ENCODE data around the gene RGMA. TPM values are rescaled to one million over a fixed set of nuclear protein-coding genes. Genes with fewer than 3 reads are reported as not detected.

The RGMA gene
- total RNA-seq, 1 donor from 2014 or later = 6.2 TPM

- H3K4me3 ChIP-seq (ENCODE audit: insufficient read depth, low read depth, low read length) = no peak overlapping the region
- H3K9ac ChIP-seq (ENCODE audit: low read length) = no peak overlapping the region
- H4K20me1 ChIP-seq (ENCODE audit: insufficient read depth, low read length) = peaks cover 90% of the 10 kb centered on the region
- no peak for TF ChIP-seq EZH2 (IDR thresholded peaks at IDR 0.05; ENCODE audit: insufficient read depth, low read length)
- TF ChIP-seq, protein P1, sequence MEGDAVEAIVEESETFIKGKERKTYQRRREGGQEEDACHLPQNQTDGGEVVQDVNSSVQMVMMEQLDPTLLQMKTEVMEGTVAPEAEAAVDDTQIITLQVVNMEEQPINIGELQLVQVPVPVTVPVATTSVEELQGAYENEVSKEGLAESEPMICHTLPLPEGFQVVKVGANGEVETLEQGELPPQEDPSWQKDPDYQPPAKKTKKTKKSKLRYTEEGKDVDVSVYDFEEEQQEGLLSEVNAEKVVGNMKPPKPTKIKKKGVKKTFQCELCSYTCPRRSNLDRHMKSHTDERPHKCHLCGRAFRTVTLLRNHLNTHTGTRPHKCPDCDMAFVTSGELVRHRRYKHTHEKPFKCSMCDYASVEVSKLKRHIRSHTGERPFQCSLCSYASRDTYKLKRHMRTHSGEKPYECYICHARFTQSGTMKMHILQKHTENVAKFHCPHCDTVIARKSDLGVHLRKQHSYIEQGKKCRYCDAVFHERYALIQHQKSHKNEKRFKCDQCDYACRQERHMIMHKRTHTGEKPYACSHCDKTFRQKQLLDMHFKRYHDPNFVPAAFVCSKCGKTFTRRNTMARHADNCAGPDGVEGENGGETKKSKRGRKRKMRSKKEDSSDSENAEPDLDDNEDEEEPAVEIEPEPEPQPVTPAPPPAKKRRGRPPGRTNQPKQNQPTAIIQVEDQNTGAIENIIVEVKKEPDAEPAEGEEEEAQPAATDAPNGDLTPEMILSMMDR (IDR thresholded peaks at IDR 0.05; ENCODE audit: insufficient read depth, low read depth, low read length) = no peak
- Mint-ChIP-seq H3K27me3 (ENCODE audit: low read depth, unreplicated experiment) (no peaks in the 10 kb centered on the region), H3K9me3 (ENCODE audit: unreplicated experiment) (no peaks in the 10 kb centered on the region), H3K4me3 (ENCODE audit: unreplicated experiment) (no peak overlapping the region), H3K4me1 (ENCODE audit: low read depth, unreplicated experiment) (peaks cover 4% of the 10 kb centered on the region), H3K27ac (ENCODE audit: unreplicated experiment) (no peak overlapping the region), H3K36me3 (ENCODE audit: low read depth, unreplicated experiment) (peaks cover 56% of the 10 kb centered on the region)
- H3K4me1 ChIP-seq (ENCODE audit: insufficient read depth, low read length) = no peaks in the 10 kb centered on the region
- no peaks in the 10 kb centered on the region for H3K27me3 ChIP-seq (ENCODE audit: insufficient read depth, low read length)
- FAIRE-seq = no peak
- H3K9me3 ChIP-seq (ENCODE audit: insufficient read depth, low read depth, low read length) = no peaks in the 10 kb centered on the region
- DNase-seq (ENCODE audit: low read depth) = no peak
- no peak overlapping the region for H3K4me2 ChIP-seq (ENCODE audit: low read length)
- H3K27ac ChIP-seq (ENCODE audit: low read depth, low read length) = no peak overlapping the region
- peaks cover 51% of the 10 kb centered on the region for H3K79me2 ChIP-seq (ENCODE audit: insufficient read depth, low read length)
- no peak overlapping the region for H2AFZ ChIP-seq (ENCODE audit: low read depth, low read length)
- H3K36me3 ChIP-seq (ENCODE audit: insufficient read depth, low read length) = peaks cover 87% of the 10 kb centered on the region
These were observed 67.8 kb downstream of the RGMA start for GRCh38 chr15:93020976-93021772.

- Histone ChIP-seq H3K79me2 (ENCODE audit: insufficient read depth, low read length) (peaks cover 48% of the 10 kb centered on the region), H2AFZ (ENCODE audit: low read depth, low read length) (no peak overlapping the region), H3K36me3 (ENCODE audit: insufficient read depth, low read length) (peaks cover 85% of the 10 kb centered on the region), H3K4me1 (ENCODE audit: insufficient read depth, low read length) (no peaks in the 10 kb centered on the region), H3K27me3 (ENCODE audit: insufficient read depth, low read length) (no peaks in the 10 kb centered on the region), H3K9me3 (ENCODE audit: insufficient read depth, low read depth, low read length) (no peaks in the 10 kb centered on the region), H3K4me3 (ENCODE audit: insufficient read depth, low read depth, low read length) (no peak overlapping the region), H4K20me1 (ENCODE audit: insufficient read depth, low read length) (peaks cover 86% of the 10 kb centered on the region), H3K27ac (ENCODE audit: low read depth, low read length) (no peak overlapping the region), H3K9ac (ENCODE audit: low read length) (no peak overlapping the region), H3K4me2 (ENCODE audit: low read length) (no peak overlapping the region)
- no peak for DNase-seq (ENCODE audit: low read depth)
- Mint-ChIP-seq H3K27ac (ENCODE audit: unreplicated experiment) (no peak overlapping the region), H3K36me3 (ENCODE audit: low read depth, unreplicated experiment) (peaks cover 48% of the 10 kb centered on the region), H3K4me3 (ENCODE audit: unreplicated experiment) (no peak overlapping the region), H3K27me3 (ENCODE audit: low read depth, unreplicated experiment) (no peaks in the 10 kb centered on the region), H3K4me1 (ENCODE audit: low read depth, unreplicated experiment) (peaks cover 4% of the 10 kb centered on the region), H3K9me3 (ENCODE audit: unreplicated experiment) (no peaks in the 10 kb centered on the region)
- FAIRE-seq = no peak
- no peak for TF ChIP-seq EZH2 (IDR thresholded peaks at IDR 0.05; ENCODE audit: insufficient read depth, low read length)
- TF ChIP-seq, protein P1 (IDR thresholded peaks at IDR 0.05; ENCODE audit: insufficient read depth, low read depth, low read length) = no peak
These were observed 69.0 kb downstream of the RGMA start for GRCh38 chr15:93019971-93020370.

GRCh38 chr15:93019090-93019489 is 69.9 kb downstream of the RGMA start:
- Histone ChIP-seq H3K4me3 (ENCODE audit: insufficient read depth, low read depth, low read length) (no peak overlapping the region), H3K27ac (ENCODE audit: low read depth, low read length) (no peak overlapping the region), H3K4me1 (ENCODE audit: insufficient read depth, low read length) (no peaks in the 10 kb centered on the region), H2AFZ (ENCODE audit: low read depth, low read length) (no peak overlapping the region), H3K4me2 (ENCODE audit: low read length) (no peak overlapping the region), H4K20me1 (ENCODE audit: insufficient read depth, low read length) (peaks cover 84% of the 10 kb centered on the region), H3K9me3 (ENCODE audit: insufficient read depth, low read depth, low read length) (no peaks in the 10 kb centered on the region), H3K79me2 (ENCODE audit: insufficient read depth, low read length) (peaks cover 48% of the 10 kb centered on the region), H3K27me3 (ENCODE audit: insufficient read depth, low read length) (no peaks in the 10 kb centered on the region), H3K9ac (ENCODE audit: low read length) (no peak overlapping the region), H3K36me3 (ENCODE audit: insufficient read depth, low read length) (peaks cover 84% of the 10 kb centered on the region)
- Mint-ChIP-seq H3K27me3 (ENCODE audit: low read depth, unreplicated experiment) (no peaks in the 10 kb centered on the region), H3K4me1 (ENCODE audit: low read depth, unreplicated experiment) (peaks cover 4% of the 10 kb centered on the region), H3K36me3 (ENCODE audit: low read depth, unreplicated experiment) (peaks cover 47% of the 10 kb centered on the region), H3K27ac (ENCODE audit: unreplicated experiment) (no peak overlapping the region), H3K4me3 (ENCODE audit: unreplicated experiment) (no peak overlapping the region), H3K9me3 (ENCODE audit: unreplicated experiment) (no peaks in the 10 kb centered on the region)
- TF ChIP-seq, protein P1 (IDR thresholded peaks at IDR 0.05; ENCODE audit: insufficient read depth, low read depth, low read length) = no peak
- no peak for TF ChIP-seq EZH2 (IDR thresholded peaks at IDR 0.05; ENCODE audit: insufficient read depth, low read length)
- FAIRE-seq (no peak), DNase-seq (ENCODE audit: low read depth) (no peak)
